Hepatocyte (in vitro differentiated cells): ENCODE measurements around the gene C11orf68.

Experiments
- EZH2phosphoT487 ChIP-seq: fragments of 200-600 bp; sonication (generic); IDR thresholded peaks from one replicate; pipeline ENCODE4 v1.6.1; 2018; ENCODE audit warnings: antibody characterized with exemption, mild to moderate bottlenecking, low read depth, moderate library complexity; ENCODE audit not compliant: unreplicated experiment, severe bottlenecking
- TF ChIP-seq, protein P1 (sequence below): fragments of 200-600 bp; sonication (generic); IDR thresholded peaks from 2 replicates; pipeline ENCODE4 v1.5.1; 2016; ENCODE audit warnings: antibody characterized with exemption, mild to moderate bottlenecking; ENCODE audit not compliant: poor library complexity

DNA sequence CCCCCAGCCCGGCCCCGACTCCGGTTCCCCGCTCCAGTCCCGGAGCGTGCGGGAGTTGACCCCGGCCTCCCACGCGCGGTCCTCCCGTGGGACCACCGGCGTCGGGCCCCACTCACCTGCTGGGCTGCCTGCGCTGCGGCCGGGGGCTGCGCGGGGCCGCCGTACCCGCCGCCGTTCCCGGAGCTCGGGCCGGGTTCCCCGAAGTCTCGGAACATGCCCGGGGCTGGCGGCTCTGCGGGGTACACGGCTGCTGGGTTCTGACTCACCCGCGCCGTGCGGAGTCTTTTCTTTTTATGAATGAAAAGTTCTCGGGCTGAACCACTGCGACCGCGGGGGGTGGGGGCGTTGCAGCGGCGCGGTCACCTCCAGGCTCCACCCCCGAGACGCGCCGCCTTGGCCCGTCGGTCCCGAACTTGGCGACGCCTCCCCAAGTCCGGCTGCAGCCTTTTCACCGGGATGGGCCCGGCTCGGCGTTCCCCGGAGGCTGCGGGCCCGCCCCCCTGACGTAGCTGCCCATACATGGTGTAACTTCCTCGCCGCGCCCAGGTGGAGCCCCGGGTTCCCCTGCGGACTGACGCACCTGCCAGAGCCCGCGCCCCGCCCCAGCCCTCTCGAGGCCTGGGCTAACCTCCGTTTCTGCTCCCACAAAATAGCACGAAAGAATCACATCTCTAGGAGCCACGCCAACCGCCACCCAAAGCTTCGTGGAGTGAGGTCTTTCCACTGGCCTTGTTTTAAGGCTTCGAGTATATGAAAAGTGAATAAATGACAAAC, 18.6 kb downstream of the C11orf68 start, which contains the start of gene FOSL1:
- TF ChIP-seq, protein P1, sequence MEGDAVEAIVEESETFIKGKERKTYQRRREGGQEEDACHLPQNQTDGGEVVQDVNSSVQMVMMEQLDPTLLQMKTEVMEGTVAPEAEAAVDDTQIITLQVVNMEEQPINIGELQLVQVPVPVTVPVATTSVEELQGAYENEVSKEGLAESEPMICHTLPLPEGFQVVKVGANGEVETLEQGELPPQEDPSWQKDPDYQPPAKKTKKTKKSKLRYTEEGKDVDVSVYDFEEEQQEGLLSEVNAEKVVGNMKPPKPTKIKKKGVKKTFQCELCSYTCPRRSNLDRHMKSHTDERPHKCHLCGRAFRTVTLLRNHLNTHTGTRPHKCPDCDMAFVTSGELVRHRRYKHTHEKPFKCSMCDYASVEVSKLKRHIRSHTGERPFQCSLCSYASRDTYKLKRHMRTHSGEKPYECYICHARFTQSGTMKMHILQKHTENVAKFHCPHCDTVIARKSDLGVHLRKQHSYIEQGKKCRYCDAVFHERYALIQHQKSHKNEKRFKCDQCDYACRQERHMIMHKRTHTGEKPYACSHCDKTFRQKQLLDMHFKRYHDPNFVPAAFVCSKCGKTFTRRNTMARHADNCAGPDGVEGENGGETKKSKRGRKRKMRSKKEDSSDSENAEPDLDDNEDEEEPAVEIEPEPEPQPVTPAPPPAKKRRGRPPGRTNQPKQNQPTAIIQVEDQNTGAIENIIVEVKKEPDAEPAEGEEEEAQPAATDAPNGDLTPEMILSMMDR, result no peak
- TF ChIP-seq EZH2phosphoT487, result no peak
